NCI-H2196 treated with DMSO at 0.1 percent for 48 hours (cell line): ENCODE data around the gene PICALM.
"Not testable (repeated sequence)": the region's sequence is repeated elsewhere in the genome, so short reads cannot be mapped to it uniquely, and the experiment has no call there.

ENCODE experiments used
- DNase-seq: peaks from one replicate; lab custom pipeline; 2025; ENCODE audit not compliant: unreplicated experiment; lab: John Stamatoyannopoulos, UW

The PICALM gene

GRCh38 chr11:86068951-86069407 lies at the start of gene PICALM:
PICALM (minus strand) TSS chr11:86069084; CDS start chr11:86068780, 304 bp downstream.
- peak; percentile 97 for DNase-seq

- no peak for DNase-seq
Observed at GRCh38 chr11:86118253-86118652, 49.4 kb upstream of the PICALM start.

GRCh38 chr11:86117712-86118063 lies 48.8 kb upstream of the PICALM start:
- no peak for DNase-seq

GRCh38 chr11:86117001-86117711 lies 48.3 kb upstream of the PICALM start:
- no peak for DNase-seq

GRCh38 chr11:86116386-86116726 lies 47.5 kb upstream of the PICALM start:
- no peak for DNase-seq

GRCh38 chr11:86115542-86116385 lies 46.9 kb upstream of the PICALM start:
- no peak for DNase-seq

GRCh38 chr11:86108890-86109638 lies 40.2 kb upstream of the PICALM start:
- no peak for DNase-seq

GRCh38 chr11:86108191-86108590 lies 39.3 kb upstream of the PICALM start:
- no peak for DNase-seq

- DNase-seq = no peak
Observed at GRCh38 chr11:86106916-86107315, 38.0 kb upstream of the PICALM start.

- not testable (repeated sequence) for DNase-seq
Observed at GRCh38 chr11:86106031-86106430, 37.1 kb upstream of the PICALM start.

- not testable (repeated sequence) for DNase-seq
Observed at GRCh38 chr11:86105601-86106000, 36.7 kb upstream of the PICALM start.

- no peak for DNase-seq
Observed at GRCh38 chr11:86103808-86104207, 34.9 kb upstream of the PICALM start.

- no peak for DNase-seq
Observed at GRCh38 chr11:86101941-86102407, 33.1 kb upstream of the PICALM start.

GRCh38 chr11:86101493-86101892 lies 32.6 kb upstream of the PICALM start:
- DNase-seq = no peak

GRCh38 chr11:86099874-86100273 lies 31.0 kb upstream of the PICALM start:
- no peak for DNase-seq

GRCh38 chr11:86097980-86098379 lies 29.1 kb upstream of the PICALM start:
- no peak for DNase-seq

- DNase-seq = no peak
Observed at GRCh38 chr11:86091566-86091965, 22.7 kb upstream of the PICALM start.

GRCh38 chr11:86091086-86091485 lies 22.2 kb upstream of the PICALM start:
- DNase-seq = no peak

- no peak for DNase-seq
Observed at GRCh38 chr11:86089659-86090058, 20.8 kb upstream of the PICALM start.

- not testable (repeated sequence) for DNase-seq
Observed at GRCh38 chr11:86087688-86088087, 18.8 kb upstream of the PICALM start.

GRCh38 chr11:86087256-86087655 lies 18.4 kb upstream of the PICALM start:
- DNase-seq = no peak
